ENCODE data around the gene CAPN12.

Gene CAPN12

DNA sequence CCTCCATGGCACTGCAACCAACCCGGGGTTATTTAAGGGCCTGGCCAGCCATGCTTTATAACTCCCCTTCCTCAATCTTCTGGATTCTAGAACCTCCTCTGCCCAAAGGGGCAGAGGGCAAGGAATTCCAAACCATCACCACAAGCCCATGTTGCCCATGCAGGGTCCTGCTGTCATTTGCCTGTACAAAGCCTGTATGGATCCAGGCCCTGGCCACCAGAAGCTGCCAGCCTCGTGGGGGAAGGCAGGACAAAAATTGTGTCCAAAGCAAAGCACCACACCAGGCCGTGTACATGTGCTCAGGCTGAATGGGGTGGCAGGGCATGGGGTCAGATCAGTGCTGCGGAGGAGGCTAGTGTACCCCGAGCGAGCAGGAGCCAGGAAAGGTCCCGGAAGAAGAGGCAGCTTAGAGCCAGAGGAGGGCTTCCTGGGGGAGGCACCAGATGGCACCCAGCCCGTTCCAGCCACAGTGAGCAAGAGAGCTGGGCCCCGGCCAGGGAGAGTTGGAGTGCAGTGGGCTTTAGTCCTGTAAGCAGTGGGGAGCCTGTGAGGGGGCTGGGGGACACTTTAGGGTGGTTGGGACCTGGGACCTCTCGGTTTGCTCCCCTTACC, 35.8 kb downstream of the CAPN12 start:
- no peak for DNase-seq

DNA sequence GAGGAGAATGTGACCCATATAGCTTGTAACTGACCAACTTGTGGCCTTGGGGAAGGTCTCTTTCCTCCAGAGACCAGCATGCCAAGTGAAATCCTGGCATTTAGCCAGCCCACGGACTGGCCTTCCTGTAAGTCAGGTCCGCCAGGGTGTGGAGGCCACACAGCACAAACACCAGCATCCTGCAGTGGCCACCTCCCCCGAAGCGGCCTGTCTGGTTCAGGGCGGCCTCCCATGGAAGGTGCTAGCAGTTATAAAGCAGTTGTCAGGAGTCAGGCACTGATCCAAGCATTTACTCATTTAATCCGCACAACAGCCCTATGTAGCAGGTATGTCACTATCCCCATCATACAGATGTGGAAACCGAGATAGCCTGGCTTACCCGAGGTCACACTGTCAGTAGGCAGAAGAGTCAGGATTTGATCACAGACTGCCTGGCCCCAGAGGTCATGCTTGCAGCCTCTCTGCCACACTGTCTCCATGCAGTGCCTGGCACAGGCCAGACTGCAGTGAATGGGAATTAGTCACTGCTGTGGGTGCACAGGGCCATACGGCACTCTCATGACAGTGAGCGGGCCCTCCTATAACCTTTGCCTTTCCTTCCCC, 36.7 kb downstream of the CAPN12 start:
- DNase-seq = no peak

DNA sequence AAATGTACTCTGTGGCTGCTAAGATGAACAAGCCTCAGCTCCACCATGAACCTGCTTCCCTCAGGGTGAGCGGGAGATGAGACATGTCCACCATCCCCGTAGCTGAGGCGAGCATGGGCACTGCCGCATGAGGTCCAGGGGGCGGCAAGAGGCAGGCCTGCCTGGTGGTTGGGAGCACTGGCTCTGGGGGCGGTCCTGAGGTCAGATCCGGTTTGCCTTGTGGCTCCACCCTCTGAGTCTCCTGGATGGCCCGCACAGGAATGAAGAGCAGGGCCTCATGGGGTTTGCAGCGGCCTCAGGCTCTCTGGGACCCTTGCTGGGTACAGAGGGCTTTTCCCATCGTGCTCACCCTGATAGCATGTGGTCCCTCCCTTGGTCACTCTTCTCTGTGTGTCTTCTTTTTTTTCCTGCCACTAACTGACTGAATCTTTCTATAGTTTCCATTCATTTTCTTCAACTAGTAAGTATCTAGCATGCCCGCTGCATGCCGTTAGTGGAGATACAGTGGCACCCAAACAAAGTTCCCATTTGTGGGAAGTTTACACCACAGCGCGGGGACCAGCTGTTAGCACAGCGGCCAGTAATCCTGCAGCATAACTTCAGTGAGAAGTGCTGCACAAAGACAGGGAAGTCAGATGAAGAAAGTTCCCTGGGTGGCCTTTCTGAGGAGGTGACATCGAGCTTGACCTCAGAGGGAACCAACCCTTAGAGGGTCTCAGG, 37.3 kb downstream of the CAPN12 start:
- DNase-seq = no peak

DNA sequence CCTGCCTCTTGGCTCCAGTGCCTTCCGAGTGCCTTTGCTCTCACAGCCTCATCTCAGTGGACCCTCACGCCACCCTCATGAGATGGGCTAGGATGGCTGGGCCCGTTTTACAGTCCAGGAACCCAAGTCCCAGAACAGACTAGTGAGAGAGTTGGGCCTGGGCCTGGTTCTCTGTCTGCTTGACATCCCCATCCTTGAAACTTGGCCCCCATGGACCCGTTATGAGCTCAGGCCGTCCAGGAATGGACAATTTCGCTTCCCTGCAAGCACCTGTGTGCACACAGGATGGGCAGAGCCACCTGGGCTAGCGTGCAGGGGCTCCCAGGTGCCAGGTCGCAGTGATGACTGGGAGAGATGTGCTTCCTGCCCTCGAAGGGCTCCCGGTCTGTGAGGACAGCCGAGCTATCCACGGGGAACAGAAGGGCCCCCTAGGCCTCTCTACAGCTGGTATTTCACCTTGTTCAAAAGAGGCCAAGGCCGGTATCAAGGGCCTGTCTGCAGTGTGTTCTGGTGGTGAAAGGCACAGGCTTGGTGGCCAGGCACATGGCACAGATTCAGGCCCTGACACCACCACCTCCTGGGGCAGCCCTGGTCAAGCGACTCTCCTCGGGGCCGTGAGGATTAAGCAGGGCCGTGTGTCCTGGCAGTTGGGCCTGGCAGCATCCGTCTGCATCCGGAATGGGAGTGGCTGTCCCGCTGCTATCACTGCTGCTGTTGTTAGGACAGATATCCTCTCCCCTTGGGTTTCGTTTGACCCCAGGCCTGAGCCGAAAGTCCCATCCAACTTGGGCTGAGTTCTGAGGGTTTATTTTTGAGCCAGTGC, 38.9 kb downstream of the CAPN12 start:
- no peak for DNase-seq

DNA sequence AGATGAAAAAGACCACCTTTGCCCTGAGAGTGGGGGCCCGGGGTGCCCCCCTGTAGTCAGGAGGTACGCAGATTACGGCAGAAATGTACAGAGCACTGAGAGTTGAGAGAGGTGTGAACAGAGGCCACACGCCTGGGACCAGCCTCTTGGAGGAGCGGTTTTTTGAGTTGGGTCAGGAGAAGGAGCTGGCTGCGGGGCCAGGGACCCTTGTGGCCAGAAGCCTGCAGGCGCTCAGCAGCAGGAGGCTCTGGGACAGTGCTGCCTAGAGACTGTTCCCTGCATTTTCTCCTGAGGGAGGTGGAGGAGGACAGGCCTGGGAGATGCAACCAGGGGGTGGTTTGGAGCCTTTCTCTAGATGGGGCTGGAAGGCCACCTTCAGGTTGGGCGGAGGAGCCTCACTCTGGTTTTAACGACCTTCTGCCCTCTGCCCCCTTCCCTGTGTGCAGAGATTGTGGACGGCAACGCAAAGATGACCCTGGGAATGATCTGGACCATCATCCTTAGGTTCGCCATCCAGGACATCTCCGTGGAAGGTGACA, 39.7 kb downstream of the CAPN12 start:
- DNase-seq = no peak

DNA sequence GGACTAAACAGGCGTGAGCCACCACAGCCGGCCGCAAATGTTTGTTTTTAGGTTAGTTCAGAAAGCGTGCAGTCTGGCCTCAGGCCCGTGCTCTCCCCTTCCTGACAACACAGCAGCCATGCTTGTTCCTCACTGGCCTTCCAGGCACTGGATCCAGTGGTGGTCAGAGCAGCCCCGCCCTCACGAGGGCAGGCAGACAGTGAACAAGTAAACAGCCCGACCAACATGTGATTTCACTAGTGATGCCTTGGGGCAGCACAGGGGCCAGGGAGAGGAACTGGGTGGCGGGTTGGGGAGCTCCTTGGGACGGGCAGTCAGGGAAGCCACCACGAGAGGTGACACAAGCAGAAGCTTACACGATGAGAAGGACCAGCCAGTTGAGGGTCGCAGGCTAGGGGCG, 40.8 kb downstream of the CAPN12 start:
- DNase-seq = no peak

DNA sequence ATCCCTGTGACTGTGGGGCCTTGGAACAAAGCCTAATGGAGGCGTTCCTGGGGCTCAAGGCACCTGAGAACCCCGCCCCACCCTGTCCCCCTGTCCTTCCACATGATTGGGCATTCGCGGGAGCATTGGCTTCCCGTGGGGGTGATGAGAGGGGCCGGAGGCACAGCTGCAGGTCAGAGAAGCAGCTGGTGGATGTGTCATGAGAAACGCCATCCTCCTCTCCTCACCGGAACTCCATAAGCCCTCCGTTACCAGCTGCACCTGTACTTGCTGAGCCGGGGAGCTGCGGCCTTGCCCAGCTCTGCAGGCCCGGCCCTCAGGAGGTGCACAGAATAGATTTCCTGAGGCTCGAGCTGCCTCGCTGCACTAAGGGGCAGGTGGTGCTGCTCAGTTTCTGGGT, 42.0 kb downstream of the CAPN12 start:
- DNase-seq = no peak

DNA sequence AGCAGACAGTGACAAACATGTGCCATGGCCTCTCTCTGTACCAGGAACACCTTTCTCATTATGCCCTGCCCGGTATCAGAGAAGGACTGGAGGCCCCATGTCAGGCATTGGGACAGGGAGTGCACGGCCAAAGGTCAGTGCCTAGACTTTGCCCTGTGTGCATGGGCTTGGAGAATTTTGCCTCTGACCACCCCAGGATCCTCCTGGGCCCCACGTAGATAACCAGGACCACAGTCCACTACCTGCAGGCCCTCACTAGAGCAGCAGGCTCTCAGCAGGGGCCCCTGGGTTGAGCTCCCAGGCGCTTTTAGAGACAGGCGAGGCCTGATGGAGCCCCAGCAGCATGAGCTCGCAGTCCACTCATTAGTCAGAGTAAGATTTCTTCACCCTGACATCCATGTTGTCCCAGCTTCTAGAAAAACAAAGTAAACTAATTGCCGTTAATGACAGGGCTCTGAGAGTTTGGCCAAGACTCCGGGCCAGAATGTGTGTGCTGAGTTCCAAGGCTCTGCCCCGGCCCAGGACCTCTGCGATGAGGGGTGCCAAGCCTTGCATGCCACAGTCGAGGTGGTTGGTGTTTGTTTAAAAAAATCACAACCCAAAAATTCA, 42.7 kb downstream of the CAPN12 start:
- no peak for DNase-seq

DNA sequence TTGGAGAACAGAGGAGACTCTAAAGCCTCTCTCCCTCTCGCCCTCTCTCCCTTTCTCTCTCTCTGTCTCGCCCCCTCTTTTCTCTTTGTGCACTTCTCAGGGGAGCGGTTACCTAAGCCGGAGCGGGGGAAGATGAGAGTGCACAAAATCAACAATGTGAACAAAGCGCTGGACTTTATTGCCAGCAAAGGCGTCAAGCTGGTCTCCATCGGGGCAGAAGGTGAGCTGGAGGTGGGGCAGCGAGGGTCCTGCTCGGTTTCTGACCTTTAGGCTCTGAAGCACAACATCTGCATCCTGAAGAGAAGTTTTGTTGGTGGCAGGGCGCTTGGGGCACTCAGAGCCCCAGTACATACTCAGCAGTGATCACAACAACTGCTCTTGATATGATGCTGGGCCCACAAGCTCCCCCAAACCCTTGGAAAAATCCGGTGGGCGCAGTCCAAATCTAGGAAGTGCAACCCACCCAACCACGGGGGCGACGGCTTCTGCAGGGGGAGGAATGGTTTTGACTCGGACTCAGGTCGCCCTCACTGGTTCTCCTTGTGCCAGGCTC, 43.3 kb downstream of the CAPN12 start:
- DNase-seq = no peak

DNA sequence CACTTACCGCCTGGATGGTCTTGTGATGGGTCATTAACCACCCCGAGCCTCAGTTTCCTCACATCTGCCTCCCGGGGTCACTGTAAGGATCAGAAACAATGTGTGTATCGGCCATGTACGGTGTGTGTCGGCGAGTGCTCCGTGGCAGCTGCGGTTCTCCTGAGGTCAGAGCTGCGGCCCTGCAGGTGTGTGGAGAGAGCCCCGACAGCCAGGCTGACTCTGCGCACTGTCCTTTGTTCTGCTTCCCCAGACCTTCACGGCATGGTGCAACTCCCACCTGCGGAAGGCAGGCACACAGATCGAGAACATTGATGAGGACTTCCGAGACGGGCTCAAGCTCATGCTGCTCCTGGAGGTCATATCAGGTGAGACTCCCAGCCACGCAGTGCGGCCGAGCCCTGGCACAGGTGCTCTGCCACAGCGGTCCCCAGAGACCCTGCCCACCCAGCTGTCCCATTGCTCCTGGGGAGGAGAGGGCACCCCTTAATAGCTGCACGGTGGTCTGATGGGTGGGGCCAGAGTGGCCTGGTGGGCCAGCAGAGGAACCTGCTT, 43.8 kb downstream of the CAPN12 start:
- no peak for DNase-seq

DNA sequence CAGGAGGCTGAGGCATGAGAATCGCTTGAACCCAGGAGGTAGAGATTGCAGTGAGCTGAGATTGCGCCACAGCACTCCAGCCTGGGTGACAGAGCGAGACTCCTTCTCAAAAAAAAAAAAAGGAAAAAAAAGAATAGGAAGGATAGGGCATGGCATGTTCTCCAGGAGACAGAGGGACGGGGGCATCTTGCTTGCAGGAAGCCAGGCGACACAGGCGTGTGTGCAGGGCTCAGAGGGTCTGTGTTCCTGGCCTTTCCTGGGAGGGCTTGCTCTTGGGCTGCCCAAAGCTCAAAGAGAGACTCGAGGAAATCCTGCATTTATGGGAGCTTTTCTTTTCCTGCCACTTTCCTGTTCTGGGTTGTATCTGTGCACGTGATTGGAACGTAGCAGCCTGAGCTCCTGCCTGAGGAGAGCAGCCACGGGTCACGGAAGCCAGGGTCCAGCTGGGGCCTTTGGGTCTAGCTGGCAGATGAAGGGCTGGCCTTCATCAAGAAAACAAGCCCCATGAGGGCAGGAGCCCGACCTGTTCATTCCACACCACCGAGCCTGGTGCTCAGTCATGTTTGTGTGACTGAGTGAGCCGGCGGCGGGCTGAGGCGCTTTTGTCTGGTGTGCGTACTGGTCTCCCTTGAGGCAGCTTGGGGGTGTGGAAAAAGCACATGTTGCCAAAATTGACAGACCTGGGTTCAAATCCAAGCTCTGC, 44.5 kb downstream of the CAPN12 start:
- no peak for DNase-seq

DNA sequence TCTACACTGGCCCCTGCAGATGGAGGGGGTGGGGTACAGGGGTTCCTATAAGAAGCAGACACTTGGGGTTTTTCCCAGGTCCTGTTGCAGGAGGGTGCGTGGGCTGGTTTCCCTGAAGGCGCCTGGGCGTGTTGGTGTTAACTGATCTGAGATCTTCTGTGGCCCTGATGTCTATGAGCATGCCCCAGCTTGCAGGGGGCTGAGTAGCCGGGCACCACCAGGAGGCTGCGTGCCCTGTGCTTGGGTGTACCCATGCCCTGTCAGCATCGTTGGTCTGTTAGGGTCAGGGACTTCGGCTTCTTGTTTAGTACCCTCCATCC, 45.3 kb downstream of the CAPN12 start:
- DNase-seq = no peak

DNA sequence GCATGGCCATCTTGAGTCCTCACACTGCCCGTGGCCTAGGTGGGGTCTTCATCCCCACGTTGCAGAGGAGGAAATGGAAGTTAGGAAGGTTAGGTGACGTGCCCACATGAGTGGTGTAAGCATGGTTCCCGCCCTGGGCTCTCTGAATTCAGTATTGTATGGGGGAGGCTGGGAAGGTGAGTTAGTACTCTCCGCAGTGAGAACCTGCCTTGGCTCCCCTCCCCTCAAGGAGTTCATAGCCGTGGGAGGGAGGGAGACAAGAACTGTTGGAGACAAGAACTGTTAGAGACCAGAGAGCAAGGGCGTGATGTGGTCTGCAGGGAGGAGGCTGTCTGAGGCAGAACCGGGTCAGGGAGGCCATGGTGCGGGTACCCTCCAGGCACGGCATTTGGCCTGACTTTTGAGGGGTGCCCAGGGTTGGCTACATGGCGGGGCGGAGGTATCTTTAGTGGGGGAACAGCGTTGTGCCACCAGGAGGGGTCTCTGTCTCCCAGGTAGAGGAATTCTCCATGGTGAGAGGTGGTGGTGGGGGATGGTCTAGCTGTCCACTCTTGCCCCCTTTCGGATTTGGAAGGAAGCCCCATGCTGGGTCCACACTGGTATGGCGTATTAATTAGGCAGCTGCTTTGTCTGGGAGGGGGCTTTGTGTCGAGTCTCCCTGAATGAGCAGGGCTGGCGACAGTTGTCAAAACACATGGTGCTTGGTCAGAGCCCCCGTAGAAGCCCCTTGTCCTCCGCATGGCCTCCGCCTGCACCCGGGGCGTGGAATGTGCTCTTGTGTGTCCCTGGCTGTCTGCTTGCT, 45.8 kb downstream of the CAPN12 start:
- DNase-seq = no peak

DNA sequence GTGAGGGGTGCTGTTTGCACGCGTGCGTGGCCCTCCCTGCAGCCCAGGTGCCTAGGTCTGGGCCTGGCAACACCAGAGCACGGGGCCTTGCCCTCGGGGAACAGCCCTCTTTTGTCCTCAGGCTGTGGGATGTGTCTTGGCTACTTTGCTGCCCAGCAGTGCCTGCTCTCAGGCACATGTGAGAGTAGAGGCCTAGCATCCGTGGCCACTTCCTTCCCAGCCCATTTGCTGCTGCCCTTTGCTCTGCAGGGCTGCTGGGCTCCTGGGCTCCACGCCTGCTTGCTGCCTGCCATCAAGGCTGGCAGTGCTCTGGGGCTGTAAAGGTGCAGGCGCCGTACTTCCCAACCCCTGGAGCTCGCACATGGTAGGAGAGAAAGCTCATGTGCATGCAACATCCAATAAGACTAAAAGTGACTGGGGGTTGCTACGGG, 46.6 kb downstream of the CAPN12 start:
- DNase-seq = no peak

DNA sequence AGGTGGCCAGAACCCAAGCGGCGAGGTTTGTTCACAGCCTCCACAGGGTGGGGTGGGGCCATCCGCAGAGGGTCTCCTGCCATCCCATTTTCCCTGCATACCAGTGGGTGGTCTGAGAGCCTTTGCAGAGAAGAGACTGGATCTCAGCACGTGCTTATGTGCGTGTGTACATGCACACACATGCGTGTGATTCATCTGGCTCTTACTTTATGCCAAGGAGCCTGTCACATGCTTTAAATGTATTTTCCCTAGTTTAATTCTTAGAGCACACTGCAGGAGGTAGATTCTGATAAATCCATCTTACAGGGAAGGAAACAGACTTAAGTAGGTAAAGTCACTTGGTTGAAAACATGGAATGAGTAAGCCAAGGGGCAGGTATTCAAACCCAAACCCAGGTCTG, 47.1 kb downstream of the CAPN12 start:
- DNase-seq = no peak

DNA sequence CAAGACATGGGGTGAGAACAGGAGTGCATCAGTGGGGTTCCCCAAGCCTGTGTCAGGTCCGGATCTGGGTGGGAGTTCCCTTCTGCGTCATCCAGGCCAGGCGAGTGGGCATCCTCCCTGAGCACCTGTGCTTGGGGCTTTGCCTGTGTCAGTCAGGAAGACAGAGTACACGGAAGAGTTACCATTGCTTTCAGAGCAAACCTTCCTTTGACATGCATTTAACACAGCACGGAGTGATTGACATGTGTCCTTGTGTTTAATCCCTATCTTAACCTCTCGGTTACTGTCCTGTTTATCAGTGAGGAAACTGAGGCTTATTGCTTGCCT, 47.6 kb downstream of the CAPN12 start:
- no peak for DNase-seq

DNA sequence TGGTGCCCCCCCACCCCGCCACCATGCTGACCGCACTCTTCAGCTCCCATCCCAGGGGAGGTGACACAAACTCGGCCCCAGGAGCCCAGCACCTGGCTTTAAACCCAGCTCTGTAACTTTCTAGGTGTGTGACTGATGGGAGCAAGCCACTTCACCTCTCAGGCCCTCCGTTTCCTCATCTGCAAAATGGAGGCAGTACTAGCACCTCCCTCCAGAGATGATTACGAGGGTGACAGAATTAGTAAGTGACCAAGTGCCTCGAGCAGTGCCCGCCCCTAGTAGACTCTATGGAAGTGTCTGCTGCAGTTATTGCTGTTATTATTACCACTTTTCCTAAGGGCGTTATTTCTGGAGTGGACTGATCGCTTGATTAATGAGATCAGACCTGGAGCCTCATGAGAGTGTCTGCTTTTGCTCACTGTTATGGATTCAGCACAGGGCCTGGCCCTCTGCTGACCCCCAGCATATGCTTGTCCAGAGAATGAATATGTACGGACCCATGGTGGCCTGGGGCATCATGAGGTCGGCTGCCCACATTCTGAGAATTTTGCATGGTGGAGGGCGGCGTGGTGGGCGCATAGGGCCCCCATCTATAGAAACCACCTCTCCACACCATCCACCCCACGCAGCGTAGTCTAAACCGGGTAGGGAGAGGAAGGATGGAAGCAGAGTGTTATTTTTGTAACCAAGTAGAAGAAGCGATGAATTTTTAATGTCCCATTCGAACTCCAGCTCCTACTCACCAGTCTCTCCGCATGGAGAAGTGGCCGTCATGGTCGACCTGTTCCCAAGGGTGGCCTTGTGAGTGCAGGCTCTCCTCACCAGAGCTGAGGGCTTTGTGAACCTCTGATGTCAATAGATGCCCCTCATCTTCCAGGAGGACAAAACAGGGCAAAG, 48.2 kb downstream of the CAPN12 start:
- DNase-seq = no peak

DNA sequence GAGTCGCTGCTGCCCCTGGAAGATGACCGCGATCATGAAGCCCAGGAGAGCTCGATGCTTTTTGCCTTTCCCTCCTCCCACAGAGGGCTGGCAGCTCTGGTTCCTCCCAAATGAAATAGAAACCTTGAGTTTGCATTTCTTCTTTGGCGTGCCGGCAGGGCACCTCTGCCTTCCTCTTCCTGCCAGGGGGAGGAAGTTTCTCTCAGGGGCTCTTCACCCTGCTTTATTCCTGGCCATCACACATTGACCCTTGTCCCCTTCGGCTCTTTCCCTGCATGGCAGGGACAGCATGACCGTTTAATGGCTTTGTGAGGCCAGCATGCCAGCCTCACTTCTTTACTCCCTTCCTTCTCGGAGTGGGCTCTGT, 49.0 kb downstream of the CAPN12 start:
- DNase-seq = no peak

DNA sequence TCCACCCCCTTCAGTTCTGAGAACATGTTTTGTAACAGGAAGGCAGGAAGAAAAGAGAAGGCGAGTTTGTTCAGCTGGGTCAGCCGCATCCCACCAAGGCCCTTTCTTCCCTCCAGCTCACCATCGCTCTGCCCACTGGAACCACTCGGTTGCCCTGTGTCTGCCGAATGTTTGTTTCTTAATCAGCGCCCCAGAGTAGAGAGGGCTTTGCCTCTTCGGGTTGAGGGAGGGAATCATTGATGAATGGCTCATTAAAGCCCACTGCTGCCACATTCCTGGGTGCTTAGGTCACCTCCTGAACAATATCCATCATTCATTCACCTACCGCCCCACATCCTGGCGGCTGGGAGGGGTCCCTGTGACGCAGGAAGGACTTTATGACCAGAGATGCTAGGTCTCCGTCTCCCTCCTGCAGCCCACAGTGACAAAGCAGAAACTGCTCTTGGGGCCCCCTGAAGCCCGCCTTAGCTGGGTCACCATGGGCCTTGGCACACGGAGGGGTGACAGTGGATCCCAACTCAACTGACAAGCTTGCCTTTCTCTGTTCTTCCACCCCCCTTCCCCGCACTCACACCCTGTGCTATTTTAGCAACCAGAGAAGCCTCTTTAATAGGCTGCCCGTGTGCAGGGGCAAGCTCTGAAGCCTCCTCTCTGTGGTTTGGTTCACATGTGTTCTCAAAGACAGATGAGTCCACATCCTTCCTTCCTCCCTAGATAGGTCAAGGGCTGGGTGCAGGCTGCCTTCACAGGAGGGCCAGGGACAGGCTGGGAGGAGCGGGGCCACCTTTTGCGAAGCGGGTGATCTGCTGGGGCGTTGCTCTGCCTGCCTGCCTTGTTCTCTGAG, 50.7 kb downstream of the CAPN12 start:
- DNase-seq = peak; percentile 78

Data from CD4-positive, alpha-beta T cell treated with Interleukin-4 for 4 hours (primary cell).